SK-N-MC (cell line): Measurements from ENCODE around the gene JAKMIP3.
"Not testable (repeated sequence)": the region's sequence is repeated elsewhere in the genome, so short reads cannot be mapped to it uniquely, and the experiment has no call there.

Experiments
- DNase-seq: peaks from one replicate; pipeline ENCODE4 v3.0.0-alpha.2; 2011; ENCODE audit warnings: low read depth, low spot score
- H3K27ac ChIP-seq: fragments of 200-600 bp; sonication (generic); 2 replicates; pipeline ENCODE4 v1.5.1; 2016; ENCODE audit warnings: mixed run types
- H3K36me3 ChIP-seq: fragments of 200-600 bp; sonication (generic); 2 replicates; pipeline ENCODE4 v1.6.1; 2017; ENCODE audit warnings: antibody characterized with exemption, low read length, mixed read lengths; ENCODE audit not compliant: insufficient read depth
- H3K4me3 ChIP-seq: fragments of 200-600 bp; sonication (generic); 2 replicates; pipeline ENCODE4 v1.5.1; 2016
- H3K9ac ChIP-seq: fragments of 200-600 bp; sonication (generic); 2 replicates; pipeline ENCODE4 v1.8.0; 2017; ENCODE audit warnings: mixed run types, mixed read lengths; ENCODE audit not compliant: insufficient read length
- H3K9me3 ChIP-seq: fragments of 200-600 bp; sonication (generic); 2 replicates; pipeline ENCODE4 v1.6.1; 2017; ENCODE audit warnings: low read depth, mild to moderate bottlenecking, antibody characterized with exemption, low read length, moderate library complexity, mixed read lengths
- EZH2 ChIP-seq: fragments of 200-600 bp; sonication (generic); IDR thresholded peaks from one replicate; pipeline ENCODE4 v1.6.1; 2017; ENCODE audit warnings: antibody characterized with exemption
- FOXP2 ChIP-seq: optimal IDR thresholded peaks from 2 replicates; pipeline ENCODE3; 2011; ENCODE audit warnings: mild to moderate bottlenecking, moderate library complexity; ENCODE audit not compliant: insufficient read depth; ENCODE audit errors: extremely low read length, control extremely low read depth
- POLR2AphosphoS5 ChIP-seq: IDR thresholded peaks from 2 replicates; pipeline ENCODE4 v1.6.1; 2012; ENCODE audit warnings: mild to moderate bottlenecking, low read depth, low read length, borderline replicate concordance

The JAKMIP3 gene

DNA sequence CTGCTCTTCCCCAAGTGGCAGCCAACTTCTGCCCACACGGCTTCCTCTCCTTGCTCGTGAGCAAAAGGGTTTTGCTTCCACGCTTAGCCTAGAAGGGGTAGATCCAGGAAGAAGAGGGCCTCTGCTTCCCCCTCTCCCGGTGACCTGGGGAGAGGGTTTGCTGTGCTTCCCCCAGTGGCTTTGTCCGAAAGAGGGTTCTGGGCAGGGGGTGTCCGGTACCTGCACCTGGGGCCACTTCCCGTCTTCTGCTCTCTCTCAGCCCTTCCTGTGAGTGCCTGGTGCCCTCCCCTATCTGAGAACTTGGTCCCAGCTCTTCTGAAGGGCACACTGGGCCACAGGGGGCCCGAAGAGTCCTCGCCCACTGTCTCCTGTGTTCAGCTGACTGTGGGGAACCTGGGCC is 11.3 kb downstream of the JAKMIP3 start:
- H3K27ac ChIP-seq: no peak overlapping the region
- TF ChIP-seq EZH2 (no peak), FOXP2 (no peak), POLR2AphosphoS5 (no peak)
- no peaks in the 10 kb centered on the region for H3K36me3 ChIP-seq
- no peak overlapping the region for H3K4me3 ChIP-seq
- H3K9ac ChIP-seq: no peak overlapping the region
- H3K9me3 ChIP-seq: no peaks in the 10 kb centered on the region
- no peak for DNase-seq

DNA sequence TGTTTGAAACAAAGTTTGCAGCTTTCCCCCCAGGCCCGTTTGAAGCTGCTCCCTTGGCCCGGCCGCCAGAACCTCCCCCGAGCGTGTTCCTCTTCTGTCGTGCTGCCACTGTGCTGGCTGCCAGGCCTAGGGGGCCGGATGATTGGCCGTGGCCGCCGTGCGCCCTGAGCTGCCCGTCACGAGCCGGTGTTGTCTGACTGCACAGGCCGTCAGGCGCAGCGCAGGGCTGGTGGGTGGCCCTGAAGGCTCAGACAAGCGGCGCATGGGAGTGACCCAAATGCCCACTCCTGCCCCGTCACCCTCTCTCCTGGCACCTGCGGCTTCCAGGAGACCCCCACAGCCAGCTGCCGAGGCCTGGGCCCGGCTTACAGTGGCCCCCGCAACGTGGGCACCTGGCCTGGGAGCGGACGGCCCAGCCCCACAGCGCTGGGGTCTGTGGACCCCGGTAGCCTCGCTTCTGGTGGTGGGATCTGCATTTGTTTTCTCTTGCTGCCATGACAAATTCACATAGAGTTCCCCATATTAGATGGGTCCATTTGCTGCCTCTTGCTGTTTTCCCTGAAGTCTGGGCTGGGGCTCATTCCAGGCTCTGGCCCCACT is 13.1 kb downstream of the JAKMIP3 start:
- H3K9me3 ChIP-seq: no peaks in the 10 kb centered on the region
- TF ChIP-seq FOXP2 (no peak), EZH2 (no peak), POLR2AphosphoS5 (no peak)
- no peak overlapping the region for H3K27ac ChIP-seq
- no peak overlapping the region for H3K4me3 ChIP-seq
- DNase-seq: no peak
- H3K9ac ChIP-seq: no peak overlapping the region
- no peaks in the 10 kb centered on the region for H3K36me3 ChIP-seq

DNA sequence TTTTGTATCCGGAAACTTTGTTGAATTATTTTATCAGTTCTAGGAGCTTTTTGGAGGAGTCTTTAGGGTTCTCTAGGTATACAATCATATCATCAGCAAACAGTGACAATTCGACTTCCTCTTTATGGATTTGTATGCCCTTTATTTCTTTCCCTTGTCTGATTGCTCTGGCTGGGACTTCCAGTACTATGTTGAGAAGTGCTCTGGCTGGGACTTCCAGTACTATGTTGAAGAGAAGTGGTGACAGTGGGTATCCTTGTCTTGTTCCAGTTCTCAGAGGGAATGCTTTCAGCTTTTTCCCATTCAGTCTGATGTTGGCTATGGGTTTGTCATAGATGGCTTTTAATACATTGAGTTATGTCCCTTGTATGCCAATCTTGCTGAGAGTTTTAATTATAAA is 18.6 kb downstream of the JAKMIP3 start:
- H3K9ac ChIP-seq, H3K36me3 ChIP-seq, H3K4me3 ChIP-seq, H3K9me3 ChIP-seq, DNase-seq, H3K27ac ChIP-seq: not testable (repeated sequence)

DNA sequence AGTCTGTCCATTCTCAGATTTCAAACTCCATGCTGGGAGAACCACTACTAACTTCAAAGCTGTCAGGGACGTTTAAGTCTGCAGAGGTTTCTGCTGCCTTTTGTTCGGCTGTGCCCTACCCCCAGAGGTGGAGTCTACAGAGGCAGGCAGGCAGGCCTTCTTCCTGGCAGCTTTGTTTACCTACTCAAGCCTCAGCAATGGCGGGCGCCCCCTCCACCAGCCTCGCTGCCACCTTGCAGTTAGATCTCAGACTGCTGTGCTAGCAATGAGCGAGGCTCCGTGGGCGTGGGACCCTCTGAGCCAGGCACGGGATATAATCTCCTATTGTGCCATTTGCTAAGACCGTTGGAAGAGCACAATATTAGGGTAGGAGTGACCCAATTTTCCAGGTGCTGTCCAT is 27.5 kb downstream of the JAKMIP3 start:
- DNase-seq, H3K9ac ChIP-seq, H3K9me3 ChIP-seq, H3K27ac ChIP-seq, H3K4me3 ChIP-seq, H3K36me3 ChIP-seq: not testable (repeated sequence)

DNA sequence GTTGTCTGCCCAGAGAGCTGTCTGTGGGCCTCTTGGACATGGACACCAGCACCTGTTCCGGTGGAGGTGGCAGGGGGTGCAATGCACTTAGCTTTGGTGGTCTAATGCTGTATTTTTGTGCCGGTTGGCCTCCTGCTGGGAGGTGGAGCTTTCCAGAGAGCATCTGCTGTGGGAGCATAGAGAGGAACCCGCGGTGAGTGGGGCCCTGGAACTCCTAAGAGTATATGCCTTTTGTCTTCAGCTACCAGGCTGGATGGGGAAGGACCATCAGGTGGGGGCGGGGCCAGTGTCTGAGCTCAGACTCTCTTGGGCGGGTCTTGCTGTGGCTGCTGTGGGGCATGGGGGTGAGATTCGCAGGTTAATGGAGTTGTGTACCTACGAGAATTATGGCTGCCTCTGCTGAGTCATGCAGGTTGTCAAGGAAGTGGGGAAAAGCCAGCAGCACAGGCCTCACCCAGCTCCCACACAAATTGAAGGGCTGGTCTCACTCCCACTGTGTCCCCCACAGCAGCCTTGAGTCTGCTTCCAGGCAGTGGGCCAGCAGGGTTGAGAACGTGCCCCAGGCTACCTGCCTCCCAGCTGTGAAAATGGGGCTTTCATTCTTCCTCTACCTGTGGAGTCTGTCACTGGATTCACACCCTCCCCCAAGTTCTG is 29.0 kb downstream of the JAKMIP3 start:
- Histone ChIP-seq H3K27ac (no peak overlapping the region), H3K4me3 (no peak overlapping the region), H3K36me3 (no peaks in the 10 kb centered on the region), H3K9me3 (no peaks in the 10 kb centered on the region), H3K9ac (no peak overlapping the region)
- TF ChIP-seq POLR2AphosphoS5 (no peak), EZH2 (no peak)
- DNase-seq: no peak

DNA sequence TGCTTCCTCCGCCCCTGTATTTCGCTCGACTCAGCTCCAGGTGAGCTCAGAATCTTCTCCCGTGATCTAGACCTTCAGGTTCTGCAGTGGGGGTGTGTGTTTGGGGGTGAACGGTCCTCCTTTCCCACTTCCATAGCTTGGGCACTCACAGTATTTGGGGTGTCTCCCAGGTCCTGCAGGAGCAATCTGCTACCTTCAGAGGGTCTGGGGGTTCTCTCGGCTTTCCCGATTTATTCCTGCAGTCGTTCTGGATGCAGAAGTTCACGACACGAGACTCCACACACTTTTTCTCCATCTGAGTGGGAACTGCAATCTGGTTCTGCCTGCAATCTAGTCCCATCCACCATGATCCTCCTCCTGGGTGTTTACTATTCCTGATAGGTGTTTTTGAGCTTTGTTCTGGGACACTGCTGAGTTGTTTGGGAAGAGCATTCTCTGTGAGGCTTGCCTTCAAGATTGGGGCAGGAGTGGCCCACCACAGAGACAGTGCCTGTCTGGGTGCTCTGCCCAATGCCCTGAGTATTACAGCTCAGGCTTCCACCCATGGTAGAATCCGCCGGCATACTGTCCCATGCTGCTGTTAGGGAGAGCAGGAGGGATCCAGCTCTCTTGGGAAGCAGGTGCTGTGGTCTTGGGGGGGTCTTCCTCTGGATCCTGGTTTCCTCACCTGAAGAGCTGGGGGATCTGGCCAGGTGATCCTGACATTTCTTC is 29.8 kb downstream of the JAKMIP3 start:
- TF ChIP-seq FOXP2 (no peak), EZH2 (no peak), POLR2AphosphoS5 (no peak)
- H3K36me3 ChIP-seq: no peaks in the 10 kb centered on the region
- H3K27ac ChIP-seq: no peak overlapping the region
- DNase-seq: no peak
- H3K4me3 ChIP-seq: no peak overlapping the region
- no peak overlapping the region for H3K9ac ChIP-seq
- no peaks in the 10 kb centered on the region for H3K9me3 ChIP-seq

DNA sequence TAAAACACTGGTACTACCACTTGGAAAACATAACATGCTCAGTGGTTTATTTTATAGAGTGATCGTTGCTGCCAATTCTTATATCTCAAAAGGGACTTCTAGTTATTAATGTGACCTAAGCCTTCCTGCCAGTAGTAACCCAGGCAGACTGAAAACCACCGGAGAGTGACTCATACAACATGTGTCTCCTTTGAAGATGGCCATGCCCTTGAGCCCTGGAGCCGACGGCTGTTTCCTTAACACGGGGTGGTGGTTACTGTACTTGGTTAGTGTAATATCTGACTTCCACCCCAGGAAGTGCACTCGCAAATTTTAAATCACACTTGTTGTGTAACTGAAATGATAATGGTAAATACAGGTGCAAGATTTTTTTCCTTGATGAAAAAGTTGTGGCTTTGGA is 30.5 kb downstream of the JAKMIP3 start:
- no peak for TF ChIP-seq EZH2
- TF ChIP-seq POLR2AphosphoS5: no peak
- no peak for TF ChIP-seq FOXP2
- no peak overlapping the region for H3K9ac ChIP-seq
- no peak overlapping the region for H3K4me3 ChIP-seq
- no peak for DNase-seq
- no peaks in the 10 kb centered on the region for H3K9me3 ChIP-seq
- H3K36me3 ChIP-seq: no peaks in the 10 kb centered on the region
- H3K27ac ChIP-seq: no peak overlapping the region

DNA sequence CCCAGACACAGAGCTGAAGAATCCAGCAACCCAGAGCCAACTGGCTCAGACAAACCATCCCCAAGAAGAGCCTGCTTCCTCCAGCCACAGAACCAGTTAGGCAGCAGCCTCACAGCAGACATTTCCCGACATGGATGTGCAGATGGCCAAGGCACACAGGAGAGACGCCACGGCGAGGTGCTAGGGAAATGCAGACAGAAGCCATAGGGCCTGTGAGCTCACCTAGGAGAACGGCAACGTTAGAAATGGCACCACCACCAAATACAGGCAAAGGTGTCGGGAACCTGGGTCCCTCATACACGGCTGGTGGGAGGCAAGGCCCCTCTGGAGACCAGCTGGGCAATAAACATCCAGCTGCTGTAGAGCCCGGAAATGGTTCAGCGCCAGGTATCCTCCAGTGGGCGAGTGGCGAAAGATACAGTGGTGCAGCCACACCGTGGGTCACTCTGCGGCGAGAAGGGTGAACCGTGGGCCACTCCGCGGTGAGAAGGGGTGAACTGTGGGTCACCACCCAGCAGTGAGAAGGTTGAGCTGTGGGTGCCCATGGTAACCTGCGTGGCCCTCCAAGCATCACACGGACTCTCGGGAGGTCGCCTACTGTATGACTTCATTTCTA is 31.2 kb downstream of the JAKMIP3 start:
- H3K9ac ChIP-seq: no peak overlapping the region
- H3K4me3 ChIP-seq: no peak overlapping the region
- H3K27ac ChIP-seq: no peak overlapping the region
- H3K9me3 ChIP-seq: no peaks in the 10 kb centered on the region
- no peaks in the 10 kb centered on the region for H3K36me3 ChIP-seq
- DNase-seq: no peak
- TF ChIP-seq FOXP2 (no peak), POLR2AphosphoS5 (no peak), EZH2 (no peak)
